SH-SY5Y (cell line): Measurements from ENCODE around the gene GPHN.

Source experiments
- GATA2 ChIP-seq: IDR thresholded peaks from 2 replicates; pipeline ENCODE4 v1.6.1; 2011; ENCODE audit warnings: mild to moderate bottlenecking, low read depth, low read length
- GATA3 ChIP-seq: IDR thresholded peaks from 2 replicates; pipeline ENCODE4 v1.6.1; 2011; ENCODE audit warnings: low read depth, mild to moderate bottlenecking, low read length, moderate library complexity

Gene GPHN

GRCh38 chr14:66735853-66736252, 227.9 kb downstream of the GPHN start:
- TF ChIP-seq GATA3 = no peak
- no peak for TF ChIP-seq GATA2

- no peak for TF ChIP-seq GATA3
These were observed 231.9 kb downstream of the GPHN start for GRCh38 chr14:66739826-66740225.

DNA sequence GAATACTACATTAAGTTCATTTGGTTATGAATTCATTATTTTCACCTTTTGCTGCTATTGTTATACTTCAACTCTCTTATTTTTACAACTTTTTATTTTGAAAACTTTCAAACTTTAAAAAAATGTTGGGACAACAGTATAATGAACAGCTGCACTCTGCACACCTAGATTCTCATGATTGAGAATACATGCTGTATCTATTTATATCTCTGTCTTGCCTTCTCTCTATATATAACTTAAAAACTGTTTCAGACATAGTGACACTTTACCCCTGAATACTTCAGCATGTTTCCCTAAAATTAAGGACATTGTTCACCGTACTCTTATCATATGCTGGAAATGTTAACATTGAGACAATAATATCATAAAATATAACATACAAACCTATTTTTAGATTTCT, 237.1 kb downstream of the GPHN start:
- no peak for TF ChIP-seq GATA3
- no peak for TF ChIP-seq GATA2

- TF ChIP-seq GATA3 = no peak
- no peak for TF ChIP-seq GATA2
These were observed 238.5 kb downstream of the GPHN start for GRCh38 chr14:66746316-66747006.

GRCh38 chr14:66752109-66752508, 244.2 kb downstream of the GPHN start:
- no peak for TF ChIP-seq GATA3
- TF ChIP-seq GATA2 = no peak

- TF ChIP-seq GATA3 (no peak), GATA2 (no peak)
These were observed 250.2 kb downstream of the GPHN start for GRCh38 chr14:66758031-66758613.

DNA sequence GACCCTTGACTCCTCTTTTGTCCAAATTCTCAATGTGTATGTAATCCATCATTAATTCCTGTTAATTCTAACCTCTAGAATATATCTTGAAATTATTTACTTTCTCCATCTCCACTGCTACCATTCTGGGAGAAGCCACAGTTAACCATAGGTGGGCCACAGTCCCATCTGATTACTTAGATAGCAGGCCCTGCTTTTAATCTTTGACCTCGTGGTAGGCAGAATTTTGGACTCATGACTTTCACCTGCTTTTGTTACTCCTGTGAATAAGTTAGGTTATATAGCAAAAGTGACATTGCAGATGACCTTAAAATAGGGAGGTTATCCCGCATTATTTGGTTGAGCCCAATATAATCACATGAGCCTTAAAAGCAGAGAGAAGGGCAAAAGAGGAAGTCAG, 264.2 kb downstream of the GPHN start:
- no peak for TF ChIP-seq GATA2

- TF ChIP-seq GATA3 = no peak
- no peak for TF ChIP-seq GATA2
These were observed 274.9 kb downstream of the GPHN start for GRCh38 chr14:66782853-66783252.

DNA sequence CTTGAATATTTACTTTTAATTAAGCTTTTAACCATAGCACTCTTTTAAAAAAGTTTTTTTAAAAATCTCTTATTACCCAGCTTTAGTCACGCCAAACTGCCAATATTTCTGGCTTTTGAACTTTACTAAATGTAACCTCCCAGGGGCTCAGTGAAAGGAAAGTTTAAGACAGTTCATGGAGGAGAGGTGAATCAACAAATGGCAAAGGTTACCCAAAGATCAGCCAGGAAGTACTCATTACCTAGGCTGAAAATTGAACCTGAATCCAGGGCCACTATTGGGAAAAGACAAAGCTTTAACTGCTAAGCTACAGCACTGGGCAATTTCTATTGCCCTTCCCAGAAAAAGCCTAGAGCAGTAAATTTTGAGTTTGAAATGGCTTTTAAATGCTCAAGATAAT, 282.2 kb downstream of the GPHN start:
- TF ChIP-seq GATA3 (no peak), GATA2 (no peak)

DNA sequence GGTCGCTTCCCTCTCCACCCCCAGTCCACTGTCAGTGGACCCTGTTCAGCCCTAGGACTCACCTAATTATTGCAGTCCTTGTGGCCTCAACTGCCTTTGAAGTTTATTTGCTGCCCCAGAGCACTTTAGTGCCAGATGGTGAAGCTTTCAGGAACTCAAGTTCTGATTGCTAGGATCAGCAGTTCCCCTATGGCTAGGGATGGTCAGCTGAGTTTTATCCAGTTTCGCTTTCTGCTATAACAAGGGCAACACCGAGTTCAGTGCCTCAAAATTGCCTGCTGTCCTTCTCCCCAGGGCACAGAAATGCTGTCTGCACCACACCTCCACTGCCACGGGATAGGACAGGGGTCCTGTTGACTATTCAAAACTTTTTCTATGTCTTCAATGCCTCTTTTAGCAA, 295.0 kb downstream of the GPHN start:
- TF ChIP-seq GATA2 (no peak), GATA3 (no peak)

- TF ChIP-seq GATA3 (no peak), GATA2 (no peak)
These were observed 296.2 kb downstream of the GPHN start for GRCh38 chr14:66804141-66804540.

GRCh38 chr14:66813636-66814035, 305.7 kb downstream of the GPHN start:
- TF ChIP-seq GATA2 = no peak
- no peak for TF ChIP-seq GATA3

DNA sequence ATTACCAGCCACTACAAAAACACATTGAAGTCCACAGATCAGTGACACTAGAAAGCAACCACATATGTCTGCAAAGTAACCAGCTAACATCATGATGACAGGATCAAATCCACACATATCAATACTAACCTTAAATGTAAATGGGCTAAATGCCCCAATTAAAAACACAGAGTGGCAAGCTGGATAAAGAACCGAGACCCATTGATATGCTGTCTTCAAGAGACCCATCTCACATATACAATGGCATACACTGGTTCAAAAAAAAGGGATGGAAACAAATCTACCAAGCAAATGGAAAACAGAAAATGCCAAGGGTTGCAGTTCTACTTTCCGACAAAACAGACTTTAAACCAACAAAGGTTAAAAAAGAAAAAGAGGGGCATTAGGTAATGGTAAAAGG, 307.7 kb downstream of the GPHN start:
- TF ChIP-seq GATA2 (no peak), GATA3 (no peak)

- TF ChIP-seq GATA2 (no peak), GATA3 (no peak)
These were observed 316.3 kb downstream of the GPHN start for GRCh38 chr14:66824251-66824650.

GRCh38 chr14:66827182-66827581, 319.2 kb downstream of the GPHN start:
- TF ChIP-seq GATA2 (no peak), GATA3 (no peak)

- TF ChIP-seq GATA2 (no peak), GATA3 (no peak)
These were observed 323.2 kb downstream of the GPHN start for GRCh38 chr14:66831173-66831572.

DNA sequence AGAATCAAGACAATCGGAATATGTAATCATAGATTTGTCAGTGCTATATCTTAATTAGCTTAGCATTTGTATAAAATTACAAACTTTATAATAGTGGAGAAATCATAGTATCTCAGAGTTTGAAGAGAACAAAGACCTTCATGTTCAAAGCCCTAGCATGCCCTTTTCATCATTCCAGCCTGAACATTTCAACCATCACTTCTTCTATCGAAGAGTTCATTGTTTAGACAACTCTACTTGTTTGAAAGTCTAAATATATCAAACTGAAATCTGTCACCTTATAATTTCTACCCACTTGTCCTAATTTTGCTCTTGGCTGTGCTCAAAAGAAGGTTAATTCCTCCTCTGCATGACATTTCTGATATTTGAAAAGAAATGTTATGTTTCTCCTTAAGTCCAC, 325.9 kb downstream of the GPHN start:
- no peak for TF ChIP-seq GATA3
- no peak for TF ChIP-seq GATA2
